NCI-H2196 (cell line): Measurements from ENCODE around the gene ZBTB24.
"Not testable (repeated sequence)": the region's sequence is repeated elsewhere in the genome, so short reads cannot be mapped to it uniquely, and the experiment has no call there.

ENCODE experiments used
- DNase-seq: peaks from one replicate; lab custom pipeline; 2025; ENCODE audit not compliant: unreplicated experiment; lab: John Stamatoyannopoulos, UW

ZBTB24 gene

GRCh38 chr6:109482905-109483734 is at the start of gene ZBTB24:
Gene ZBTB24, minus strand, starts transcription at chr6:109483219. Its CDS starts 1,193 bp downstream, at chr6:109482026.
- DNase-seq: peak; percentile 91

- no peak for DNase-seq
These were observed 48.4 kb upstream of the ZBTB24 start for GRCh38 chr6:109531446-109531845.

- no peak for DNase-seq
These were observed 45.0 kb upstream of the ZBTB24 start for GRCh38 chr6:109527989-109528388.

- peak; percentile 81 for DNase-seq
These were observed 44.0 kb upstream of the ZBTB24 start for GRCh38 chr6:109526905-109527628.

GRCh38 chr6:109524129-109524528 is 41.1 kb upstream of the ZBTB24 start:
- no peak for DNase-seq

GRCh38 chr6:109523478-109523877 is 40.5 kb upstream of the ZBTB24 start:
- DNase-seq: no peak

GRCh38 chr6:109521080-109521479 is 38.1 kb upstream of the ZBTB24 start:
- no peak for DNase-seq

- DNase-seq: not testable (repeated sequence)
These were observed 36.6 kb upstream of the ZBTB24 start for GRCh38 chr6:109519647-109520046.

GRCh38 chr6:109516929-109517328 is 33.9 kb upstream of the ZBTB24 start:
- DNase-seq: no peak

- no peak for DNase-seq
These were observed 32.9 kb upstream of the ZBTB24 start for GRCh38 chr6:109515781-109516409.

GRCh38 chr6:109514946-109515345 is 31.9 kb upstream of the ZBTB24 start:
- DNase-seq: no peak

- no peak for DNase-seq
These were observed 30.6 kb upstream of the ZBTB24 start for GRCh38 chr6:109513571-109514071.

- DNase-seq: no peak
These were observed 29.3 kb upstream of the ZBTB24 start for GRCh38 chr6:109512271-109512817.

- no peak for DNase-seq
These were observed 28.8 kb upstream of the ZBTB24 start for GRCh38 chr6:109511832-109512231.

GRCh38 chr6:109510358-109510757 is 27.3 kb upstream of the ZBTB24 start:
- no peak for DNase-seq

GRCh38 chr6:109508166-109508860 is 25.3 kb upstream of the ZBTB24 start:
- DNase-seq: no peak

- DNase-seq: no peak
These were observed 24.6 kb upstream of the ZBTB24 start for GRCh38 chr6:109507490-109508072.

GRCh38 chr6:109506841-109507240 is 23.8 kb upstream of the ZBTB24 start:
- DNase-seq: no peak

- DNase-seq: no peak
These were observed 23.3 kb upstream of the ZBTB24 start for GRCh38 chr6:109506314-109506713.
